Dermis blood vessel endothelial cell (primary cell): ENCODE measurements around the gene FAM171A2. TPM values are rescaled to one million over a fixed set of nuclear protein-coding genes. Genes with fewer than 3 reads are reported as not detected.

Experiments
- DNase-seq: peaks from one replicate; pipeline ENCODE4 v3.0.0; 2010
- total RNA-seq: library from RNA; depleted of rRNA; stranded (reverse); fragments of >200 nt; gene quantifications from 2 replicates; pipeline ENCODE4 v1.2.3, GENCODE V29; 2014

FAM171A2 gene
- total RNA-seq, 1 donor from 2014 or later, result 9.7 TPM

GRCh38 chr17:44318077-44318892 lies 45.4 kb downstream of the FAM171A2 start:
- no peak for DNase-seq

GRCh38 chr17:44317545-44317944 lies 46.1 kb downstream of the FAM171A2 start:
- no peak for DNase-seq

- no peak for DNase-seq
These were observed 47.6 kb downstream of the FAM171A2 start for GRCh38 chr17:44315760-44316731.

- peak; percentile 44 for DNase-seq
These were observed 48.6 kb downstream of the FAM171A2 start for GRCh38 chr17:44314869-44315661.

- DNase-seq, result no peak
These were observed 49.2 kb downstream of the FAM171A2 start for GRCh38 chr17:44314524-44314868.

- DNase-seq, result no peak
These were observed 49.6 kb downstream of the FAM171A2 start for GRCh38 chr17:44314031-44314430.

- DNase-seq, result no peak
These were observed 51.1 kb downstream of the FAM171A2 start for GRCh38 chr17:44312396-44313104.

GRCh38 chr17:44311562-44312181 lies 52.0 kb downstream of the FAM171A2 start:
- no peak for DNase-seq

- DNase-seq, result no peak
These were observed 52.9 kb downstream of the FAM171A2 start for GRCh38 chr17:44310609-44311376.

- no peak for DNase-seq
These were observed 53.5 kb downstream of the FAM171A2 start for GRCh38 chr17:44310188-44310587.

GRCh38 chr17:44309472-44309871 lies 54.2 kb downstream of the FAM171A2 start:
- DNase-seq, result no peak

- no peak for DNase-seq
These were observed 54.8 kb downstream of the FAM171A2 start for GRCh38 chr17:44308865-44309264.

GRCh38 chr17:44308320-44308818 lies 55.3 kb downstream of the FAM171A2 start, which contains the start of gene RUNDC3A:
RUNDC3A (plus strand) TSS chr17:44308601; CDS start chr17:44308833, 232 bp downstream.
- peak; percentile 85 for DNase-seq

- DNase-seq, result no peak
These were observed 56.1 kb downstream of the FAM171A2 start for GRCh38 chr17:44307387-44308186.

- no peak for DNase-seq
These were observed 59.0 kb downstream of the FAM171A2 start for GRCh38 chr17:44304651-44305050.
